Measurements from ENCODE around the gene PARN.
"Not testable (repeated sequence)": the region's sequence is repeated elsewhere in the genome, so short reads cannot be mapped to it uniquely, and the experiment has no call there.

PARN gene

GRCh38 chr16:14630620-14631330 lies 715 bp upstream of the PARN start:
- DNase-seq: not testable (repeated sequence)

GRCh38 chr16:14629612-14629918 lies 495 bp downstream of the PARN start:
- DNase-seq: no peak

GRCh38 chr16:14628806-14629611 lies 1.1 kb downstream of the PARN start:
- no peak for DNase-seq

- no peak for DNase-seq
These were observed 3.0 kb downstream of the PARN start for GRCh38 chr16:14627078-14627477.

- DNase-seq: no peak
These were observed 11.5 kb downstream of the PARN start for GRCh38 chr16:14618566-14618965.

- no peak for DNase-seq
These were observed 13.8 kb downstream of the PARN start for GRCh38 chr16:14616280-14616679.

GRCh38 chr16:14613991-14614390 lies 16.1 kb downstream of the PARN start:
- no peak for DNase-seq

- DNase-seq: no peak
These were observed 18.4 kb downstream of the PARN start for GRCh38 chr16:14611660-14612059.

GRCh38 chr16:14609716-14610115 lies 20.3 kb downstream of the PARN start:
- no peak for DNase-seq

GRCh38 chr16:14608604-14609003 lies 21.5 kb downstream of the PARN start:
- DNase-seq: no peak

GRCh38 chr16:14608111-14608566 lies 21.9 kb downstream of the PARN start:
- no peak for DNase-seq

GRCh38 chr16:14606102-14606501 lies 24.0 kb downstream of the PARN start:
- no peak for DNase-seq

- no peak for DNase-seq
These were observed 27.6 kb downstream of the PARN start for GRCh38 chr16:14602443-14602963.

GRCh38 chr16:14600164-14600563 lies 29.9 kb downstream of the PARN start:
- no peak for DNase-seq

- no peak for DNase-seq
These were observed 43.3 kb downstream of the PARN start for GRCh38 chr16:14586637-14587305.

- no peak for DNase-seq
These were observed 44.8 kb downstream of the PARN start for GRCh38 chr16:14585287-14585686.

- DNase-seq: not testable (repeated sequence)
These were observed 49.1 kb downstream of the PARN start for GRCh38 chr16:14580926-14581325.

GRCh38 chr16:14579266-14579665 lies 50.8 kb downstream of the PARN start:
- no peak for DNase-seq

- no peak for DNase-seq
These were observed 53.5 kb downstream of the PARN start for GRCh38 chr16:14576532-14576931.

- no peak for DNase-seq
These were observed 54.0 kb downstream of the PARN start for GRCh38 chr16:14576069-14576468.

- DNase-seq: not testable (repeated sequence)
These were observed 55.2 kb downstream of the PARN start for GRCh38 chr16:14574698-14575415.

GRCh38 chr16:14572535-14572934 lies 57.5 kb downstream of the PARN start:
- no peak for DNase-seq

- no peak for DNase-seq
These were observed 60.8 kb downstream of the PARN start for GRCh38 chr16:14569213-14569612.
